Ammon's horn (tissue), 1 donor: ENCODE data around the gene EPHX1.
"Not testable (repeated sequence)": the region's sequence is repeated elsewhere in the genome, so short reads cannot be mapped to it uniquely, and the experiment has no call there.

Source experiments
- DNase-seq: peaks from one replicate; pipeline ENCODE4 v3.0.0-alpha.2; 2016; ENCODE audit warnings: low spot score

EPHX1 gene

DNA sequence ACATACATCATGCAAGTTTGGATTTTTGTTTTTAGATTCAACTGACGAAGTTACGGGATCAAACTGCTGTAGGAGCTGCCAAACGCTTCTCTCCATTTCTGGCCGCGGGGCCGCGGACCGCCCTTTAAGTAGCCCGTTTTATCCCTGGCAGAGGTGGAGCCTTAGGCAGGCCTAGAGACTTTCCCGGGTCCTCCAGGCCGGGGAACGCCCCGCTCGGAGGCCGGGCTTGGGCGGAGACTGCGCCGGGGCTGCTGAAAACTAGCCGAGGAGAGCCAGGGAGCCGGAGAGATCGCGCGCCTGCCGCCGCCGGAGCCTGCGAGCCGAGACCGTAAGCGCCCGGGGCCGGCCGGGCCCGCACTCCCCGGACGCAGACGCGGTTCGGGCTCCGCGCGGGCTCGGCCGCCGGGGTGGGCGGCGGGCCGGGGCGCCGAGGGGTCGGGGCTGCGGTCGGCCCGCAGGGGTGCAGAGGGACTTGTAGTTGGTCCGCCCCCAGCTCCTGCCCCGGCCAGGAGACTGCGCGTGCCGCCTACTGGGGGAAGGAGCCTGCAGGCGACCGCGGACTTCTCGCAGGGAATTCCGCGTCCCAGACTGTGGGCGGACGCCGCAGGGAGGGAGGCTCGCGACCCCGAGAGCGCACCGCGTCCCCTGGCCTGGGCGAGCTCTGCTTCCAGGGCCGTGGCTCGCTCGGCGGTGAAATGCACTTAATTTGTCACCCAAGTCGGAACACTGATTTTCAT lies at the start of gene EPHX1:
TSS of gene EPHX1 (plus strand) at position 283 of the 737 bp plus-strand sequence. CDS start 18,606 bp downstream, outside the sequence.
- peak; percentile 87 for DNase-seq

DNA sequence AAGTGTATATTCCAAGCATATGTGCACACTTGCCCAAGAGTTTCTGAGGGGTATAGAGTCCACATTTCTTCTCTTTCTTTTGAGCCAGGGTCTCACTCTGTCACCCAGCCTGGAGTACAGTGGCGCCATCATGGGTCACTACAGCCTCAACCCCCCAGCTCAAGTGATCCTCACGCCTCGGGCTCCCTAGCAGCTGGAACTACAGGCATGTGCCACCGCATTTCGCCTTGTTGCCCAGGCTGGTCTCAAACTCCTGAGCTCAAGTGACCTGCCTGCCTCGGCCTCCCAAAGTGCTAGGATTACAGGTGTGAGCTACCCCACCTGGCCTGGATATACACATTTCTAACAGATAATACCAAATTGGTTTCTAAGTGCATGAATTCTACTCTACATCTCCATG lies 49.4 kb upstream of the EPHX1 start:
- no peak for DNase-seq

DNA sequence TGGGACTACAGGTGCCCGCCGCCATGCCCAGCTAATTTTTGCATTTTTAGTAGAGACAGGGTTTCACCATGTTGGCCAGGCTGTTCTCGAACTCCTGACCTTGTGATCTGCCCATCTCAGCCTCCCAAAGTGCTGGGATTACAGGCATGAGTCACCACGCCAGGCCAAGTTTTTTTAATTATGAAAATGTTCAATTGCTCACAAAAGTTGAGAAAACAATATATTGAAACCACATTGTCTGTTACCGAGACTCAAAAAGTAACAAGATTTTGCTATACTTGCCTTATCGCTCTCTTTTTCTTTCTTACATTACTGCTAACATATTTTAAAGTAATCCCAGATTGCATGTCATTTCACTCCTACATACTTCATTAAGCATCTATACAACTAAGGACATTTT lies 48.5 kb upstream of the EPHX1 start:
- DNase-seq, result not testable (repeated sequence)

DNA sequence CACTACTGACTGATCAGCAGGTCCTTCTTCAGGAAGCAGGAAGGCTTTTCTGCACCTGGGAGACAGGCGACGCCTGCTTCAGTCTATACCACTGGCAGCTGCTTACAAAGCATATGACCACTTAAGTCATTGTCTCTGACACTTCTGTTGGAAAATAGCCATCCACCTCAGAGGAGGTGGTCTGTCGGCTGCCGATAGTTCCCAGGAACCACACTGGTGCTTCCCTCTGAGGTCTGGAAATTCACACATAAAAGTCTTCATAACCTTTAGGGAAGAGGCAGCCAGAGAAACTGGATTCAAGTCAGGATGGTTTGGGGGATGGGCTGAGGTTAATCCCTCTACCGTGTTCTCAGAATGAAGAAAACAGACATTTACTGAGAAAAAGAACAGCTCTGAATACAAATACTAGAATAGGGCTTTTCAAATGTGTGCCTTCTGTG lies 47.9 kb upstream of the EPHX1 start:
- no peak for DNase-seq

DNA sequence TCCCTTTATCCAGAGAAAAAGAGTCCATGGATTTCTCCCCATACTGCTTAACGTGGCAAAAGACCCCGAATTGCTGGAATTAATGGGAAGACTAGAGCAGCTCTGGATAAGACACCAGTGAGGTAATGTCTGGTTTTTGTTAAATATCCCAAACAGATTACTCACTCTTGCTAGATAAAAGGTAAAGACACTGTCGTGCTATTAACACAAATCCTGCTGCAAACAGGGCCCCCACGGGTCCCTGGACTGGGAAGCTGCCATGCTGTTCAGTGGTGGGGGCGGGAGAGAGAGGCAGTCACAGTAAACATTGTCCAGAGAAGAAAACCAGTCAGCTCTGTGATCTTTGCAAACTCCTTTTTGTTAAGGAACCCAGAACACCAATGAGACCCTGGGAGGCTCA lies 47.5 kb upstream of the EPHX1 start:
- DNase-seq, result no peak

- DNase-seq, result no peak
These were observed 46.0 kb upstream of the EPHX1 start for GRCh38 chr1:225763716-225764548.

- no peak for DNase-seq
These were observed 43.8 kb upstream of the EPHX1 start for GRCh38 chr1:225765982-225766674.

GRCh38 chr1:225766967-225767633 lies 42.8 kb upstream of the EPHX1 start:
- no peak for DNase-seq

- DNase-seq, result no peak
These were observed 42.0 kb upstream of the EPHX1 start for GRCh38 chr1:225767634-225768540.

GRCh38 chr1:225768662-225769426 lies 41.1 kb upstream of the EPHX1 start:
- no peak for DNase-seq

DNA sequence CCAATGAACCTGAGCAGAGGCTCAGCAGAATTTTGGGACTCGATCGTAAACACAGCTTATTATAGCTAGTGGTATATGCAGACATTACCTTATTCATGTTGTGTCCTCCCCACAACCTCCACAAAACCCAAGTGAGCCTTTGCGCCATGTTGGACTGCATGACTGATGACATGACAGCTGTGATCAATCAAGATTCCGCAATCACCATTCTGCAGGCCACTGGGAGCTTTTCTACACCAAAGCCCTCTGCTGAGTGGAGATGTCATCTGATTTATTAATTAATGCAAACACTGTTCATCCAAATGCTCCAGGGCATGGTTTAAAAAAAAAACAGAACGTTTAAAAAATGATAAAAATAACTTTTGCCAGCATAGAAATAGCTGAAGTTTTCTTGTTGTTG lies 40.2 kb upstream of the EPHX1 start:
- DNase-seq, result no peak

- peak; percentile 41 for DNase-seq
These were observed 39.2 kb upstream of the EPHX1 start for GRCh38 chr1:225770561-225771248.

GRCh38 chr1:225771661-225772322 lies 38.1 kb upstream of the EPHX1 start:
- no peak for DNase-seq

DNA sequence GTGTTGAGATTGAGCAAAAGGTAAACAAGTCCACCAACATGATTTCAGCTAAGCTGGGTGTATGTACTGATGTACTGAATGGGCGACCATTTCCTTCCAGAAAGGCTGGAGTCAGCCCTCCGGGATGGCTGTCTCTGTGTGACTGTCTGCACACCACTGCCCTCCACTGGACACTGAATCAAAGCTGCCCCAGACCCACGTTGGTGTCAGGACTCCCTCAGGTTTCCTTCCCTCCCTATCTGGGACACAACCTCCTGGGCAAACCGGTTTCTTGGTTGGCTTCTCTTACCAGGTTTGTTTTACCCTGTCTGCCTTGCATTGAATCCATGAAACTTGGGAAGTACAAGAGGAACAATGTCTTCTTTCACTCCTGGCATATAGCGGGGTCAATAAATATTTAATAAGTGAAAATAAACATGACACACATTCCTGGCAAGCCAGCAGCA lies 37.6 kb upstream of the EPHX1 start:
- peak; percentile 94 for DNase-seq

DNA sequence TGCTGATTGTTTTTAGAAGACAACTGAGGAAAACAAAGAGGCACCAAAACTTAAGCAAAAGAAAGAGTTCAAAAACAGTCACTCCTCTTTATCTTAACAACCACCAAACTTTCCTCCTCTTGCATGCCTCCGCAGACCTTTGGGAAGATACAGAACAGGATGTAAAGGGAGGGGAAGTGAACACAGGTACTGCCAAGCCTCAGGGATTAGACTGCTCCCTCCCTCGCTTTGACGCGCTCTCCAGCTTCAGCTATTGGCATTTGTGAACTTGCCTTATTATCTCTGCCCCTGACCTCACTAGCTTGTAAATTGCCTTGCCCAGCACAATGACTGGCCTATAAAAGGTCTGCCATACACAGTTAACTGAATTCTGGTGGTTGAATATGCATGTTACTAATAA lies 37.1 kb upstream of the EPHX1 start:
- no peak for DNase-seq

- no peak for DNase-seq
These were observed 35.4 kb upstream of the EPHX1 start for GRCh38 chr1:225774281-225775147.

DNA sequence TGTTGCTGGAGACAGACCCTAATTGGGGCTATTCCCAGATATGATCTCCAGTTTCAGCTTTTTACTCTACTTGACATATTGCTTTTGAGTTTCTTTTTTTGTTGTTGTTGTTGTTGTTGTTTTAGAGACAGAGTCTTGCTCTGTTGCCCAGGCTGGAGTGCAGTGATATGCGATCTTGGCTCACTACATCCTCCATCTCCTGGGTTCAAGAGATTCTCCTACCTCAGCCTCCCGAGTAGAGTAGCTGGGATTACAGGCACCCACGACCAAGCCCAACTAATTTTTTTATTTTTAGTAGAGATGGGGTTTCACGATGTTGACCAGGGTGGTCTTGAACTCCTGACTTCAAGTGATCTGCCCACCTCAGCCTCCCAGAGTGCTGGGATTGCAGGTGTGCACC lies 33.6 kb upstream of the EPHX1 start:
- no peak for DNase-seq

DNA sequence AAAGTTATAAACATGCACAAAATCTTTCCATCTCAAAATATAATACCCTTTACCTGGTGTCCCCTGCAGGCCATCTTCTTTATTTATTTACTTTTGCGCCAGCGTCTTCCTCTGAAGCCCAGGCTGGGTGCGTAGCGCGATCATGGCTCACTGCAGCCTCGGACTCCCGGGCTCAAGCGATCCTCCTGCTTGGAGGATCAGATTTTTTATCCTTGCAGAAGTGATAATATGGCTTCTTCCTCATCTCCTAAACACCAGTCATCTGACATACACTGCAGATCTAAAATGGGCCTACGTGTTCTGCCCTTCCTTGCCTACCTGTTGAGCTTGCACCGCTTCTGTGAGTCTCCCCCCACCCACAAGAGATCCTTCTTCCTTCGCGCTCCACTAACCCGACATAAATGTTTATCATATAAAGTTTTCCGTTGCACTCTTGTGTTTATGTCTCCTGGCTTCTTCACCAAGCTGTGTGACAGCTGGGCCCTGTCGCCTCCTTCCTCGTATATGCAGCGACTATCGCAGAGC lies 32.8 kb upstream of the EPHX1 start:
- DNase-seq, result no peak
